GM23338 (cell line): ENCODE measurements around the gene AFF2. TPM values are rescaled to one million over a fixed set of nuclear protein-coding genes. Genes with fewer than 3 reads are reported as not detected.

ENCODE experiments used
- ATAC-seq: fragments of 200-7000 bp; cut with Tn5 transposase; 3 replicates; pipeline ENCODE4 v1.9.1; 2020
- DNase-seq: peaks from one replicate; pipeline ENCODE4 v3.0.0-alpha.2; 2015; ENCODE audit warnings: low spot score
- H2AFZ ChIP-seq: fragments of 200-600 bp; sonication (generic); 2 replicates; pipeline ENCODE4 v1.8.0; 2016; ENCODE audit warnings: antibody characterized with exemption, mild to moderate bottlenecking, moderate library complexity
- H3F3A ChIP-seq: fragments of 200-600 bp; sonication (generic); replicated peaks from 2 replicates; pipeline ENCODE4 v1.8.0; 2017; ENCODE audit warnings: antibody characterized with exemption, mixed run types, low read depth
- H3K27ac ChIP-seq: fragments of 200-600 bp; sonication (generic); 2 replicates; pipeline ENCODE4 v1.6.1; 2016; ENCODE audit warnings: low read depth
- H3K27me3 ChIP-seq: fragments of 200-600 bp; sonication (generic); 2 replicates; pipeline ENCODE4 v1.8.0; 2016; ENCODE audit warnings: mild to moderate bottlenecking, mixed run types, moderate library complexity; ENCODE audit not compliant: insufficient read depth
- H3K36me3 ChIP-seq: fragments of 200-600 bp; sonication (generic); 2 replicates; pipeline ENCODE4 v1.8.0; 2016; ENCODE audit warnings: mild to moderate bottlenecking; ENCODE audit not compliant: insufficient read depth
- H3K4me1 ChIP-seq: fragments of 200-600 bp; sonication (generic); 2 replicates; pipeline ENCODE4 v1.8.0; 2016; ENCODE audit warnings: mild to moderate bottlenecking, moderate library complexity; ENCODE audit not compliant: insufficient read depth
- H3K4me2 ChIP-seq: fragments of 200-600 bp; sonication (generic); 2 replicates; pipeline ENCODE4 v1.7.1; 2017; ENCODE audit warnings: mixed run types
- H3K4me3 ChIP-seq: fragments of 200-600 bp; sonication (generic); 2 replicates; pipeline ENCODE4 v1.6.1; 2016; ENCODE audit warnings: mixed run types
- H3K79me2 ChIP-seq: fragments of 200-600 bp; sonication (generic); replicated peaks from 2 replicates; pipeline ENCODE4 v1.8.0; 2017; ENCODE audit warnings: mild to moderate bottlenecking; ENCODE audit not compliant: insufficient read depth
- H3K9me2 ChIP-seq: fragments of 200-600 bp; sonication (generic); 2 replicates; pipeline ENCODE4 v1.8.0; 2017; ENCODE audit not compliant: insufficient read depth
- H4K20me1 ChIP-seq: fragments of 200-600 bp; sonication (generic); replicated peaks from 2 replicates; pipeline ENCODE4 v1.8.0; 2017; ENCODE audit warnings: mild to moderate bottlenecking; ENCODE audit not compliant: insufficient read depth
- H3K27ac Mint-ChIP-seq: 2 replicates; pipeline ENCODE4 v1.8.0; 2020; ENCODE audit warnings: inconsistent platforms, mild to moderate bottlenecking, moderate library complexity, mixed read lengths
- H3K27me3 Mint-ChIP-seq: 3 replicates; pipeline ENCODE4 v1.8.0; 2022; ENCODE audit warnings: low read depth, mild to moderate bottlenecking, moderate library complexity, mixed read lengths, inconsistent platforms; ENCODE audit not compliant: insufficient read depth, poor library complexity
- H3K36me3 Mint-ChIP-seq: 3 replicates; pipeline ENCODE4 v1.8.0; 2021; ENCODE audit warnings: low read depth, mild to moderate bottlenecking, inconsistent platforms, moderate library complexity, mixed read lengths
- H3K4me1 Mint-ChIP-seq: 3 replicates; pipeline ENCODE4 v1.8.0; 2020; ENCODE audit warnings: mild to moderate bottlenecking, inconsistent platforms, mixed read lengths
- H3K4me3 Mint-ChIP-seq: 3 replicates; pipeline ENCODE4 v1.8.0; 2021; ENCODE audit warnings: moderate library complexity, mild to moderate bottlenecking, inconsistent platforms, mixed read lengths
- H3K9me3 Mint-ChIP-seq: 3 replicates; pipeline ENCODE4 v1.8.0; 2020; ENCODE audit warnings: moderate library complexity, mild to moderate bottlenecking, inconsistent platforms, mixed read lengths
- CREB1 ChIP-seq: fragments of 250-450 bp; sonication (Bioruptor Pico); IDR thresholded peaks from 2 replicates; pipeline ENCODE4 v1.5.0; 2020; ENCODE audit warnings: low read depth, mild to moderate bottlenecking, moderate library complexity
- EZH2 ChIP-seq: fragments of 200-600 bp; sonication (generic); IDR thresholded peaks from one replicate; pipeline ENCODE4 v1.8.0; 2017; ENCODE audit warnings: antibody characterized with exemption, mild to moderate bottlenecking, low read depth; ENCODE audit not compliant: unreplicated experiment
- EZH2phosphoT487 ChIP-seq: fragments of 200-600 bp; sonication (generic); IDR thresholded peaks from one replicate; pipeline ENCODE4 v1.8.1; 2018; ENCODE audit warnings: antibody characterized with exemption; ENCODE audit not compliant: unreplicated experiment
- JUNB ChIP-seq: IDR thresholded peaks from one replicate; pipeline ENCODE4 v1.6.1; 2016; ENCODE audit warnings: antibody characterized with exemption; ENCODE audit not compliant: unreplicated experiment
- NANOG ChIP-seq: IDR thresholded peaks from 2 replicates; pipeline ENCODE4 v1.6.1; 2016; ENCODE audit warnings: antibody characterized with exemption, borderline replicate concordance
- POLR2AphosphoS5 ChIP-seq: IDR thresholded peaks from 2 replicates; pipeline ENCODE4 v1.6.1; 2016; ENCODE audit warnings: antibody characterized with exemption, low read depth
- REST ChIP-seq: IDR thresholded peaks from one replicate; pipeline ENCODE4 v1.6.1; 2018; ENCODE audit warnings: antibody characterized with exemption; ENCODE audit not compliant: unreplicated experiment
- STAT1 ChIP-seq: IDR thresholded peaks from one replicate; pipeline ENCODE4 v1.6.1; 2016; ENCODE audit warnings: antibody characterized with exemption; ENCODE audit not compliant: unreplicated experiment
- ZNF114 ChIP-seq: fragments of 250-450 bp; sonication (Bioruptor Pico); IDR thresholded peaks from 2 replicates; pipeline ENCODE4 v1.5.0; 2020; ENCODE audit warnings: mild to moderate bottlenecking, moderate library complexity
- ZNF331 ChIP-seq: fragments of 250-450 bp; sonication (Bioruptor Pico); IDR thresholded peaks from 2 replicates; pipeline ENCODE4 v1.5.0; 2020; ENCODE audit warnings: low read depth, mild to moderate bottlenecking, moderate library complexity
- polyA plus RNA-seq: library from polyadenylated mRNA; unstranded; fragments of >200 nt; fragmentation: Nextera tagmentation; extraction: Ambion mirVana; gene quantifications from 2 replicates; pipeline ENCODE4 v1.2.1, GENCODE V29; 2016
- total RNA-seq: library from RNA; depleted of rRNA; stranded (reverse); fragments of >200 nt; shearing (Covaris generic); gene quantifications from 2 replicates; pipeline ENCODE4 v1.2.3, GENCODE V29; 2014
- TF ChIP-seq, protein P1 (sequence below): IDR thresholded peaks from 2 replicates; pipeline ENCODE4 v1.6.1; 2016; ENCODE audit warnings: antibody characterized with exemption
- TF ChIP-seq, protein P2 (sequence below): fragments of 250-450 bp; sonication (Bioruptor Pico); IDR thresholded peaks from 2 replicates; pipeline ENCODE4 v1.5.0; 2020; ENCODE audit warnings: mild to moderate bottlenecking, moderate library complexity
- TF ChIP-seq, protein P3 (sequence below), 2 experiments: fragments of 200-600 bp in 1 of 2; sonication (generic) in 1 of 2; conservative IDR thresholded peaks; 2 replicates each; pipeline versions ENCODE4 v1.5.1 to v1.6.1; 2016 to 2017; ENCODE audit warnings: antibody characterized with exemption in 2 of 2, low read depth in 2 of 2, mild to moderate bottlenecking in 2 of 2, moderate library complexity in 1 of 2

AFF2 gene
- total and polyA plus RNA-seq, 2 experiments from 2014 or later = 1.6 to 5.8 TPM

- Mint-ChIP-seq H3K4me1 (peaks cover 2% of the 10 kb centered on the region; the same call in 1 of the 3 replicates), H3K27me3 (no peaks in the 10 kb centered on the region), H3K27ac (no peak overlapping the region), H3K9me3 (no peaks in the 10 kb centered on the region), H3K4me3 (no peak overlapping the region), H3K36me3 (no peaks in the 10 kb centered on the region)
- no peaks in the 10 kb centered on the region for H3K36me3 ChIP-seq
- no peak for ATAC-seq
- H4K20me1 ChIP-seq = no peaks in the 10 kb centered on the region
- no peaks in the 10 kb centered on the region for H3K27me3 ChIP-seq
- no peaks in the 10 kb centered on the region for H3K9me2 ChIP-seq
- H2AFZ ChIP-seq = no peak overlapping the region
- no peaks in the 10 kb centered on the region for H3K79me2 ChIP-seq
- H3K4me1 ChIP-seq = no peaks in the 10 kb centered on the region
- H3F3A ChIP-seq = no peaks in the 10 kb centered on the region
- H3K27ac ChIP-seq = no peak overlapping the region
- H3K4me2 ChIP-seq = no peak overlapping the region
- no peak overlapping the region for H3K4me3 ChIP-seq
- DNase-seq = no peak
- TF ChIP-seq EZH2 (no peak), EZH2phosphoT487 (no peak), CREB1 (CRISPR knock-in tag) (no peak), ZNF331 (no peak), ZNF114 (no peak), STAT1 (no peak), NANOG (no peak), JUNB (no peak), REST (no peak), POLR2AphosphoS5 (no peak)
- TF ChIP-seq, protein P1, sequence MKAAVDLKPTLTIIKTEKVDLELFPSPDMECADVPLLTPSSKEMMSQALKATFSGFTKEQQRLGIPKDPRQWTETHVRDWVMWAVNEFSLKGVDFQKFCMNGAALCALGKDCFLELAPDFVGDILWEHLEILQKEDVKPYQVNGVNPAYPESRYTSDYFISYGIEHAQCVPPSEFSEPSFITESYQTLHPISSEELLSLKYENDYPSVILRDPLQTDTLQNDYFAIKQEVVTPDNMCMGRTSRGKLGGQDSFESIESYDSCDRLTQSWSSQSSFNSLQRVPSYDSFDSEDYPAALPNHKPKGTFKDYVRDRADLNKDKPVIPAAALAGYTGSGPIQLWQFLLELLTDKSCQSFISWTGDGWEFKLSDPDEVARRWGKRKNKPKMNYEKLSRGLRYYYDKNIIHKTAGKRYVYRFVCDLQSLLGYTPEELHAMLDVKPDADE = no peak
- TF ChIP-seq, protein P2, sequence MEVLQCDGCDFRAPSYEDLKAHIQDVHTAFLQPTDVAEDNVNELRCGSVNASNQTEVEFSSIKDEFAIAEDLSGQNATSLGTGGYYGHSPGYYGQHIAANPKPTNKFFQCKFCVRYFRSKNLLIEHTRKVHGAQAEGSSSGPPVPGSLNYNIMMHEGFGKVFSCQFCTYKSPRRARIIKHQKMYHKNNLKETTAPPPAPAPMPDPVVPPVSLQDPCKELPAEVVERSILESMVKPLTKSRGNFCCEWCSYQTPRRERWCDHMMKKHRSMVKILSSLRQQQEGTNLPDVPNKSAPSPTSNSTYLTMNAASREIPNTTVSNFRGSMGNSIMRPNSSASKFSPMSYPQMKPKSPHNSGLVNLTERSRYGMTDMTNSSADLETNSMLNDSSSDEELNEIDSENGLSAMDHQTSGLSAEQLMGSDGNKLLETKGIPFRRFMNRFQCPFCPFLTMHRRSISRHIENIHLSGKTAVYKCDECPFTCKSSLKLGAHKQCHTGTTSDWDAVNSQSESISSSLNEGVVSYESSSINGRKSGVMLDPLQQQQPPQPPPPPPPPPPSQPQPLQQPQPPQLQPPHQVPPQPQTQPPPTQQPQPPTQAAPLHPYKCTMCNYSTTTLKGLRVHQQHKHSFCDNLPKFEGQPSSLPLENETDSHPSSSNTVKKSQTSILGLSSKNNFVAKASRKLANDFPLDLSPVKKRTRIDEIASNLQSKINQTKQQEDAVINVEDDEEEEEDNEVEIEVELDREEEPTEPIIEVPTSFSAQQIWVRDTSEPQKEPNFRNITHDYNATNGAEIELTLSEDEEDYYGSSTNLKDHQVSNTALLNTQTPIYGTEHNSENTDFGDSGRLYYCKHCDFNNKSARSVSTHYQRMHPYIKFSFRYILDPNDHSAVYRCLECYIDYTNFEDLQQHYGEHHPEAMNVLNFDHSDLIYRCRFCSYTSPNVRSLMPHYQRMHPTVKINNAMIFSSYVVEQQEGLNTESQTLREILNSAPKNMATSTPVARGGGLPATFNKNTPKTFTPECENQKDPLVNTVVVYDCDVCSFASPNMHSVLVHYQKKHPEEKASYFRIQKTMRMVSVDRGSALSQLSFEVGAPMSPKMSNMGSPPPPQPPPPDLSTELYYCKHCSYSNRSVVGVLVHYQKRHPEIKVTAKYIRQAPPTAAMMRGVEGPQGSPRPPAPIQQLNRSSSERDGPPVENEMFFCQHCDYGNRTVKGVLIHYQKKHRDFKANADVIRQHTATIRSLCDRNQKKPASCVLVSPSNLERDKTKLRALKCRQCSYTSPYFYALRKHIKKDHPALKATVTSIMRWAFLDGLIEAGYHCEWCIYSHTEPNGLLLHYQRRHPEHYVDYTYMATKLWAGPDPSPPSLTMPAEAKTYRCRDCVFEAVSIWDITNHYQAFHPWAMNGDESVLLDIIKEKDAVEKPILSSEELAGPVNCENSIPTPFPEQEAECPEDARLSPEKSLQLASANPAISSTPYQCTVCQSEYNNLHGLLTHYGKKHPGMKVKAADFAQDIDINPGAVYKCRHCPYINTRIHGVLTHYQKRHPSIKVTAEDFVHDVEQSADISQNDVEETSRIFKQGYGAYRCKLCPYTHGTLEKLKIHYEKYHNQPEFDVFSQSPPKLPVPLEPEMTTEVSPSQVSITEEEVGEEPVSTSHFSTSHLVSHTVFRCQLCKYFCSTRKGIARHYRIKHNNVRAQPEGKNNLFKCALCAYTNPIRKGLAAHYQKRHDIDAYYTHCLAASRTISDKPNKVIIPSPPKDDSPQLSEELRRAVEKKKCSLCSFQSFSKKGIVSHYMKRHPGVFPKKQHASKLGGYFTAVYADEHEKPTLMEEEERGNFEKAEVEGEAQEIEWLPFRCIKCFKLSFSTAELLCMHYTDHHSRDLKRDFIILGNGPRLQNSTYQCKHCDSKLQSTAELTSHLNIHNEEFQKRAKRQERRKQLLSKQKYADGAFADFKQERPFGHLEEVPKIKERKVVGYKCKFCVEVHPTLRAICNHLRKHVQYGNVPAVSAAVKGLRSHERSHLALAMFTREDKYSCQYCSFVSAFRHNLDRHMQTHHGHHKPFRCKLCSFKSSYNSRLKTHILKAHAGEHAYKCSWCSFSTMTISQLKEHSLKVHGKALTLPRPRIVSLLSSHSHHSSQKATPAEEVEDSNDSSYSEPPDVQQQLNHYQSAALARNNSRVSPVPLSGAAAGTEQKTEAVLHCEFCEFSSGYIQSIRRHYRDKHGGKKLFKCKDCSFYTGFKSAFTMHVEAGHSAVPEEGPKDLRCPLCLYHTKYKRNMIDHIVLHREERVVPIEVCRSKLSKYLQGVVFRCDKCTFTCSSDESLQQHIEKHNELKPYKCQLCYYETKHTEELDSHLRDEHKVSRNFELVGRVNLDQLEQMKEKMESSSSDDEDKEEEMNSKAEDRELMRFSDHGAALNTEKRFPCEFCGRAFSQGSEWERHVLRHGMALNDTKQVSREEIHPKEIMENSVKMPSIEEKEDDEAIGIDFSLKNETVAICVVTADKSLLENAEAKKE (CRISPR knock-in tag) = no peak
- TF ChIP-seq, protein P3, sequence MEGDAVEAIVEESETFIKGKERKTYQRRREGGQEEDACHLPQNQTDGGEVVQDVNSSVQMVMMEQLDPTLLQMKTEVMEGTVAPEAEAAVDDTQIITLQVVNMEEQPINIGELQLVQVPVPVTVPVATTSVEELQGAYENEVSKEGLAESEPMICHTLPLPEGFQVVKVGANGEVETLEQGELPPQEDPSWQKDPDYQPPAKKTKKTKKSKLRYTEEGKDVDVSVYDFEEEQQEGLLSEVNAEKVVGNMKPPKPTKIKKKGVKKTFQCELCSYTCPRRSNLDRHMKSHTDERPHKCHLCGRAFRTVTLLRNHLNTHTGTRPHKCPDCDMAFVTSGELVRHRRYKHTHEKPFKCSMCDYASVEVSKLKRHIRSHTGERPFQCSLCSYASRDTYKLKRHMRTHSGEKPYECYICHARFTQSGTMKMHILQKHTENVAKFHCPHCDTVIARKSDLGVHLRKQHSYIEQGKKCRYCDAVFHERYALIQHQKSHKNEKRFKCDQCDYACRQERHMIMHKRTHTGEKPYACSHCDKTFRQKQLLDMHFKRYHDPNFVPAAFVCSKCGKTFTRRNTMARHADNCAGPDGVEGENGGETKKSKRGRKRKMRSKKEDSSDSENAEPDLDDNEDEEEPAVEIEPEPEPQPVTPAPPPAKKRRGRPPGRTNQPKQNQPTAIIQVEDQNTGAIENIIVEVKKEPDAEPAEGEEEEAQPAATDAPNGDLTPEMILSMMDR (conservative IDR thresholded peaks at IDR 0.05; ENCODE audit: low read depth in 2 of 2) = no peak
Observed at GRCh38 chrX:149006235-149006634, 505.8 kb downstream of the AFF2 start.
